Activated CD4-positive, alpha-beta memory T cell treated with anti-CD3 and anti-CD28 coated beads, Interleukin-2, amount 10 ng/mL, durations not matched to agents 7 days and 5 days (primary cell): ENCODE results near the gene NLRP11. TPM values are rescaled to one million over a fixed set of nuclear protein-coding genes. Genes with fewer than 3 reads are reported as not detected.

Source experiments
- CTCF ChIA-PET: fragments of 350-600 bp; sonication (Branson Sonifier 250); formaldehyde crosslinking; loops from one replicate; lab custom pipeline; 2021; ENCODE audit warnings: antibody characterized with exemption, inconsistent platforms; lab: Charles Lee
- POLR2A ChIA-PET: fragments of 350-600 bp; sonication (Branson Sonifier 250); formaldehyde crosslinking; loops from one replicate; lab custom pipeline; 2021; ENCODE audit warnings: antibody characterized with exemption; lab: Charles Lee
- DNase-seq: peaks from one replicate; pipeline ENCODE4 v3.0.0-alpha.2; 2020
- H3K27ac Mint-ChIP-seq: one replicate; pipeline ENCODE4 v1.8.0; 2021; ENCODE audit warnings: mild to moderate bottlenecking, mixed read lengths
- H3K27me3 Mint-ChIP-seq: one replicate; pipeline ENCODE4 v1.8.0; 2021; ENCODE audit warnings: mixed read lengths
- H3K36me3 Mint-ChIP-seq: one replicate; pipeline ENCODE4 v1.8.0; 2021; ENCODE audit warnings: low read depth, mixed read lengths
- H3K4me1 Mint-ChIP-seq: one replicate; pipeline ENCODE4 v1.8.0; 2021; ENCODE audit warnings: mixed read lengths
- H3K4me3 Mint-ChIP-seq: one replicate; pipeline ENCODE4 v1.8.0; 2021; ENCODE audit warnings: mild to moderate bottlenecking, mixed read lengths
- H3K9me3 Mint-ChIP-seq: one replicate; pipeline ENCODE4 v1.8.0; 2021; ENCODE audit warnings: mixed read lengths
- total RNA-seq, 2 experiments: library from RNA; stranded (reverse); gene quantifications; one replicate each; pipeline ENCODE4 v1.2.3, GENCODE V29; 2021

Gene NLRP11
- total RNA-seq = not detected

- POLR2A ChIA-PET = no interaction called here
- Mint-ChIP-seq H3K4me3 (no peak within 1 kb of the TSS), H3K36me3 (no peaks in the 10 kb centered on the region), H3K27ac (no peak within 1 kb of the TSS), H3K9me3 (peaks cover 6% of the 10 kb centered on the region), H3K4me1 (no peaks in the 10 kb centered on the region), H3K27me3 (no peaks in the 10 kb centered on the region)
- no peak for DNase-seq
- CTCF ChIA-PET = interaction anchor here (1.1 kb wide), 1 partner anchor 22 kb away, joined by 3 read pairs; no protein-coding TSS in a partner anchor
Measured at GRCh38 chr19:55831846-55832245, at the start of gene NLRP11. NLRP11 (minus strand) TSS chr19:55831999; CDS start chr19:55818174, 13,825 bp downstream.

- POLR2A ChIA-PET = no interaction called here
- no peaks in the 10 kb centered on the region for H3K27me3 Mint-ChIP-seq
Measured at GRCh38 chr19:55877211-55877610, 45.4 kb upstream of the NLRP11 start.

GRCh38 chr19:55870736-55871135 is 38.9 kb upstream of the NLRP11 start:
- Mint-ChIP-seq H3K27me3 (no peaks in the 10 kb centered on the region), H3K4me3 (no peak overlapping the region), H3K36me3 (no peaks in the 10 kb centered on the region), H3K9me3 (peaks cover 23% of the 10 kb centered on the region), H3K4me1 (no peaks in the 10 kb centered on the region), H3K27ac (no peak overlapping the region)
- POLR2A ChIA-PET = no interaction called here
- CTCF ChIA-PET = no interaction called here
- DNase-seq = no peak

More at GRCh38 chr19:55877211-55877610, 45.4 kb upstream of the NLRP11 start:
- Mint-ChIP-seq H3K9me3 (peaks cover 15% of the 10 kb centered on the region), H3K4me1 (no peaks in the 10 kb centered on the region), H3K27ac (no peak overlapping the region), H3K36me3 (no peaks in the 10 kb centered on the region), H3K4me3 (no peak overlapping the region)
- no peak for DNase-seq
- CTCF ChIA-PET = no interaction called here

- no peaks in the 10 kb centered on the region for H3K36me3 Mint-ChIP-seq
- H3K4me1 Mint-ChIP-seq = no peaks in the 10 kb centered on the region
- H3K27ac Mint-ChIP-seq = no peak overlapping the region
- POLR2A ChIA-PET = no interaction called here
- no peak for DNase-seq
- H3K27me3 Mint-ChIP-seq = no peaks in the 10 kb centered on the region
- peaks cover 34% of the 10 kb centered on the region for H3K9me3 Mint-ChIP-seq
- no peak overlapping the region for H3K4me3 Mint-ChIP-seq
- CTCF ChIA-PET = no interaction called here
Measured at GRCh38 chr19:55867101-55867500, 35.3 kb upstream of the NLRP11 start.

- H3K4me3 Mint-ChIP-seq = no peak overlapping the region
- CTCF ChIA-PET = no interaction called here
- no peaks in the 10 kb centered on the region for H3K36me3 Mint-ChIP-seq
- H3K27ac Mint-ChIP-seq = no peak overlapping the region
- H3K27me3 Mint-ChIP-seq = no peaks in the 10 kb centered on the region
- no peak for DNase-seq
- H3K9me3 Mint-ChIP-seq = peaks cover 35% of the 10 kb centered on the region
- POLR2A ChIA-PET = no interaction called here
- H3K4me1 Mint-ChIP-seq = no peaks in the 10 kb centered on the region
Measured at GRCh38 chr19:55866521-55866920, 34.7 kb upstream of the NLRP11 start.

GRCh38 chr19:55858969-55859368 is 27.2 kb upstream of the NLRP11 start:
- Mint-ChIP-seq H3K27ac (no peak overlapping the region), H3K27me3 (no peaks in the 10 kb centered on the region), H3K9me3 (peaks cover 26% of the 10 kb centered on the region), H3K4me1 (no peaks in the 10 kb centered on the region), H3K36me3 (no peaks in the 10 kb centered on the region), H3K4me3 (no peak overlapping the region)
- no peak for DNase-seq
- CTCF ChIA-PET = no interaction called here
- POLR2A ChIA-PET = no interaction called here

GRCh38 chr19:55858401-55858800 is 26.6 kb upstream of the NLRP11 start:
- H3K9me3 Mint-ChIP-seq = peaks cover 29% of the 10 kb centered on the region
- no peaks in the 10 kb centered on the region for H3K36me3 Mint-ChIP-seq
- H3K4me3 Mint-ChIP-seq = no peak overlapping the region
- H3K4me1 Mint-ChIP-seq = no peaks in the 10 kb centered on the region
- ChIA-PET CTCF (no interaction called here), POLR2A (no interaction called here)
- no peak for DNase-seq
- H3K27me3 Mint-ChIP-seq = no peaks in the 10 kb centered on the region
- H3K27ac Mint-ChIP-seq = no peak overlapping the region

- no peak for DNase-seq
- Mint-ChIP-seq H3K9me3 (peaks cover 30% of the 10 kb centered on the region), H3K27me3 (no peaks in the 10 kb centered on the region), H3K36me3 (no peaks in the 10 kb centered on the region), H3K27ac (no peak overlapping the region), H3K4me1 (no peaks in the 10 kb centered on the region), H3K4me3 (no peak overlapping the region)
- POLR2A ChIA-PET = no interaction called here
- CTCF ChIA-PET = no interaction called here
Measured at GRCh38 chr19:55857974-55858373, 26.2 kb upstream of the NLRP11 start.

- DNase-seq = no peak
- Mint-ChIP-seq H3K36me3 (no peaks in the 10 kb centered on the region), H3K9me3 (peaks cover 32% of the 10 kb centered on the region), H3K27ac (no peak overlapping the region), H3K27me3 (no peaks in the 10 kb centered on the region), H3K4me3 (no peak overlapping the region), H3K4me1 (no peaks in the 10 kb centered on the region)
- ChIA-PET CTCF (no interaction called here), POLR2A (no interaction called here)
Measured at GRCh38 chr19:55857149-55857548, 25.4 kb upstream of the NLRP11 start.

GRCh38 chr19:55855160-55855559 is 23.4 kb upstream of the NLRP11 start:
- H3K36me3 Mint-ChIP-seq = peaks cover 5% of the 10 kb centered on the region
- H3K27me3 Mint-ChIP-seq = no peaks in the 10 kb centered on the region
- DNase-seq = no peak
- ChIA-PET POLR2A (no interaction called here), CTCF (no interaction called here)
- H3K4me3 Mint-ChIP-seq = no peak overlapping the region
- H3K27ac Mint-ChIP-seq = no peak overlapping the region
- no peaks in the 10 kb centered on the region for H3K4me1 Mint-ChIP-seq
- H3K9me3 Mint-ChIP-seq = peaks cover 32% of the 10 kb centered on the region

- H3K4me1 Mint-ChIP-seq = no peaks in the 10 kb centered on the region
- H3K4me3 Mint-ChIP-seq = no peak overlapping the region
- ChIA-PET POLR2A (no interaction called here), CTCF (no interaction called here)
- H3K27ac Mint-ChIP-seq = no peak overlapping the region
- no peaks in the 10 kb centered on the region for H3K27me3 Mint-ChIP-seq
- peaks cover 19% of the 10 kb centered on the region for H3K9me3 Mint-ChIP-seq
- DNase-seq = no peak
- H3K36me3 Mint-ChIP-seq = no peaks in the 10 kb centered on the region
Measured at GRCh38 chr19:55838906-55839305, 7.1 kb upstream of the NLRP11 start.

GRCh38 chr19:55838251-55838650 is 6.5 kb upstream of the NLRP11 start:
- Mint-ChIP-seq H3K9me3 (peaks cover 16% of the 10 kb centered on the region), H3K36me3 (no peaks in the 10 kb centered on the region), H3K27ac (no peak overlapping the region), H3K4me1 (no peaks in the 10 kb centered on the region), H3K4me3 (no peak overlapping the region), H3K27me3 (no peaks in the 10 kb centered on the region)
- POLR2A ChIA-PET = no interaction called here
- CTCF ChIA-PET = no interaction called here
- no peak for DNase-seq

GRCh38 chr19:55836340-55836739 is 4.5 kb upstream of the NLRP11 start, which contains the start of gene NLRP4:
NLRP4 (plus strand) TSS chr19:55836540; CDS start chr19:55852081, 15,541 bp downstream.
- Mint-ChIP-seq H3K4me3 (no peak within 1 kb of the TSS), H3K9me3 (peaks cover 11% of the 10 kb centered on the region), H3K27me3 (no peaks in the 10 kb centered on the region), H3K4me1 (no peaks in the 10 kb centered on the region), H3K27ac (no peak within 1 kb of the TSS), H3K36me3 (no peaks in the 10 kb centered on the region)
- ChIA-PET CTCF (no interaction called here), POLR2A (no interaction called here)
- DNase-seq = no peak

- POLR2A ChIA-PET = no interaction called here
- Mint-ChIP-seq H3K4me1 (no peaks in the 10 kb centered on the region), H3K9me3 (peaks cover 6% of the 10 kb centered on the region), H3K27ac (no peak overlapping the region), H3K36me3 (no peaks in the 10 kb centered on the region), H3K27me3 (no peaks in the 10 kb centered on the region), H3K4me3 (no peak overlapping the region)
- CTCF ChIA-PET = no interaction called here
- DNase-seq = no peak
Measured at GRCh38 chr19:55832676-55833075, 877 bp upstream of the NLRP11 start.
